K562 (cell line): ENCODE data around the gene C1QTNF2. TPM values are rescaled to one million over a fixed set of nuclear protein-coding genes. Genes with fewer than 3 reads are reported as not detected.

Source experiments
- ARHGAP35 ChIP-seq: fragments of 450-650 bp; IDR thresholded peaks from 2 replicates; pipeline ENCODE4 v1.6.1; 2018; ENCODE audit not compliant: partially characterized antibody
- E2F3 ChIP-seq: fragments of 250-450 bp; sonication (Bioruptor Pico); IDR thresholded peaks from 2 replicates; pipeline ENCODE4 v1.4.0; 2020; ENCODE audit warnings: mild to moderate bottlenecking
- FOSL1 ChIP-seq: fragments of 200-800 bp; sonication (Bioruptor generic); conservative IDR thresholded peaks from 2 replicates; pipeline ENCODE4 v1.6.1; 2016; ENCODE audit warnings: missing genetic modification characterization, missing compliant biosample characterization
- GTF2F1 ChIP-seq: IDR thresholded peaks from 2 replicates; pipeline ENCODE4 v1.6.1; 2011; ENCODE audit warnings: low read depth, low read length, improper control_type of control experiment
- GTF3C2 ChIP-seq: IDR thresholded peaks from 3 replicates; pipeline ENCODE4 v1.6.1; 2011; ENCODE audit warnings: borderline replicate concordance, mild to moderate bottlenecking, moderate library complexity; ENCODE audit not compliant: insufficient read length; ENCODE audit errors: extremely low read depth
- HINFP ChIP-seq: fragments of 450-650 bp; conservative IDR thresholded peaks from 2 replicates; pipeline ENCODE4 v1.6.1; 2016; ENCODE audit warnings: missing genetic modification characterization, low read depth, mild to moderate bottlenecking, control low read depth, missing compliant biosample characterization
- HNRNPH1 ChIP-seq: fragments of 200-400 bp; formaldehyde crosslinking; optimal IDR thresholded peaks from 2 replicates; pipeline ENCODE3; 2017; ENCODE audit warnings: low read depth, mild to moderate bottlenecking, low read length, moderate library complexity
- HOXB6 ChIP-seq: fragments of 250-450 bp; sonication (Bioruptor Pico); IDR thresholded peaks from 2 replicates; pipeline ENCODE4 v1.5.1; 2022; ENCODE audit warnings: mild to moderate bottlenecking, borderline replicate concordance
- IFI16 ChIP-seq: fragments of 250-450 bp; sonication (Bioruptor Pico); IDR thresholded peaks from 2 replicates; pipeline ENCODE4 v2.1.2; 2022; ENCODE audit warnings: mild to moderate bottlenecking, inconsistent platforms
- KLF1 ChIP-seq: fragments of 450-650 bp; IDR thresholded peaks from 2 replicates; pipeline ENCODE4 v1.6.1; 2016; ENCODE audit warnings: missing genetic modification characterization, missing compliant biosample characterization
- RFX5 ChIP-seq: IDR thresholded peaks from 2 replicates; pipeline ENCODE4 v1.6.1; 2011; ENCODE audit warnings: low read depth, mild to moderate bottlenecking, improper control_type of control experiment, low read length
- SMAD3 ChIP-seq: fragments of 450-650 bp; formaldehyde crosslinking; conservative IDR thresholded peaks from 2 replicates; pipeline ENCODE4 v1.4.0; 2020; ENCODE audit warnings: mild to moderate bottlenecking
- TAF9B ChIP-seq: fragments of 450-650 bp; IDR thresholded peaks from 2 replicates; pipeline ENCODE4 v1.6.1; 2018; ENCODE audit warnings: mild to moderate bottlenecking; ENCODE audit not compliant: partially characterized antibody
- TCF3 ChIP-seq: sonication (generic); formaldehyde crosslinking; IDR thresholded peaks from 2 replicates; pipeline ENCODE4 v1.4.0; 2020; ENCODE audit warnings: mild to moderate bottlenecking, missing genetic modification reagents
- ZBTB17 ChIP-seq: fragments of 450-650 bp; formaldehyde crosslinking; IDR thresholded peaks from 2 replicates; pipeline ENCODE4 v1.4.0; 2020; ENCODE audit warnings: mild to moderate bottlenecking
- ZNF184 ChIP-seq: sonication (generic); formaldehyde crosslinking; IDR thresholded peaks from 2 replicates; pipeline ENCODE4 v1.5.0; 2020; ENCODE audit warnings: missing genetic modification reagents
- ZNF23 ChIP-seq: fragments of 250-450 bp; sonication (Bioruptor Pico); IDR thresholded peaks from 2 replicates; pipeline ENCODE4 v1.4.0; 2020; ENCODE audit warnings: mild to moderate bottlenecking
- ZNF384 ChIP-seq: IDR thresholded peaks from 2 replicates; pipeline ENCODE4 v1.6.1; 2012; ENCODE audit warnings: low read depth, low read length, improper control_type of control experiment
- ZNF444 ChIP-seq: fragments of 250-450 bp; sonication (Bioruptor Pico); IDR thresholded peaks from 2 replicates; pipeline ENCODE4 v1.4.0; 2020; ENCODE audit warnings: mild to moderate bottlenecking, moderate library complexity
- polyA plus RNA-seq, 8 experiments: library from polyadenylated mRNA; depleted of rRNA in 4 of 8; stranded (reverse) in 5 of 8; unstranded in 3 of 8; fragments of >200 nt; fragmentation: Nextera tagmentation in 2 of 8; fragmentation: Illumina TruSeq in 1 of 8; extraction: Ambion mirVana in 2 of 8; extraction: Trizol in 1 of 8; gene quantifications; 2 replicates each; pipeline versions ENCODE4 v1.2.1 to v1.2.3, GENCODE V29; 2011 to 2014; ENCODE audit warnings: inconsistent platforms in 1 of 8, missing spikeins in 1 of 8
- total RNA-seq, 7 experiments: library from RNA; depleted of rRNA in 6 of 7; stranded (reverse); fragments of >200 nt in 6 of 7; fragmentation: Illumina TruSeq in 2 of 7; extraction: Trizol in 2 of 7; gene quantifications; 2 replicates each; pipeline versions ENCODE4 v1.2.1 to v1.2.3, GENCODE V29; 2011 to 2021; ENCODE audit warnings: low replicate concordance in 1 of 7
- TF ChIP-seq, protein P1 (sequence below): fragments of 250-450 bp; sonication (Bioruptor Pico); IDR thresholded peaks from 2 replicates; pipeline ENCODE4 v1.8.0; 2022; ENCODE audit warnings: inconsistent platforms, mild to moderate bottlenecking, moderate library complexity, borderline replicate concordance
- TF ChIP-seq, protein P2 (sequence below): fragments of 150-350 bp; IDR thresholded peaks from 2 replicates; pipeline ENCODE4 v1.6.1; 2014; ENCODE audit warnings: low read depth, mild to moderate bottlenecking, low read length, borderline replicate concordance

The C1QTNF2 gene
- total and polyA plus RNA-seq, 9 of the 15 experiments (the other 6 are each of a cell fraction or from before 2014, with no cell fraction given) = not detected

DNA sequence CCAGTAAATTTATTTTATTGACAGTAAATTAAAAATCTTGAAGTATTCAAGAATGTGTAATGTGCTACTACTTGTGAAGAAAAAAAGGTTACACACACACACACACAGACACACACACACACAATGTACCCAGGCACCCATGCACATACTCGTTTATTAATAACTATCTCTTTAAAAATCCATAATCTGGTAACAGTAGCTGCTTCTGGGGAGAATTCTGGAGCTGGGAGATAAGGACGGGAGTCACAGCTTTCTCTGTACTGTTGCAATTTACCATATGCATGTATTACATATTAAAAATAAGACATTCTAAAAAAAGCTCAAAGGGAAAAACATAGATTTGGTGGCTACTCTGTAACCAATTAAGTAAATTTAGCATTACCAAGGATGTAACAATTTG is 7.9 kb upstream of the C1QTNF2 start (continued):
- TF ChIP-seq GTF3C2 (no peak), SMAD3 (CRISPR knock-in tag) (no peak), ZNF184 (CRISPR knock-in tag) (no peak), HNRNPH1 (no peak), ZNF384 (no peak), ZBTB17 (CRISPR knock-in tag) (no peak), IFI16 (CRISPR knock-in tag) (no peak), RFX5 (no peak), HOXB6 (CRISPR knock-in tag) (no peak), E2F3 (CRISPR knock-in tag) (no peak), ZNF444 (CRISPR knock-in tag) (no peak), TAF9B (no peak), ZNF23 (CRISPR knock-in tag) (no peak), TCF3 (CRISPR knock-in tag) (peak; percentile 85), KLF1 (tag) (no peak), ARHGAP35 (no peak), FOSL1 (tag) (0 out of 2 replicates have a peak, but pooled peaks have one; percentile 15), HINFP (tag) (no peak), GTF2F1 (no peak)
- TF ChIP-seq, protein P1, sequence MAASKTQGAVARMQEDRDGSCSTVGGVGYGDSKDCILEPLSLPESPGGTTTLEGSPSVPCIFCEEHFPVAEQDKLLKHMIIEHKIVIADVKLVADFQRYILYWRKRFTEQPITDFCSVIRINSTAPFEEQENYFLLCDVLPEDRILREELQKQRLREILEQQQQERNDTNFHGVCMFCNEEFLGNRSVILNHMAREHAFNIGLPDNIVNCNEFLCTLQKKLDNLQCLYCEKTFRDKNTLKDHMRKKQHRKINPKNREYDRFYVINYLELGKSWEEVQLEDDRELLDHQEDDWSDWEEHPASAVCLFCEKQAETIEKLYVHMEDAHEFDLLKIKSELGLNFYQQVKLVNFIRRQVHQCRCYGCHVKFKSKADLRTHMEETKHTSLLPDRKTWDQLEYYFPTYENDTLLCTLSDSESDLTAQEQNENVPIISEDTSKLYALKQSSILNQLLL (CRISPR knock-in tag) = no peak
- TF ChIP-seq, protein P2, sequence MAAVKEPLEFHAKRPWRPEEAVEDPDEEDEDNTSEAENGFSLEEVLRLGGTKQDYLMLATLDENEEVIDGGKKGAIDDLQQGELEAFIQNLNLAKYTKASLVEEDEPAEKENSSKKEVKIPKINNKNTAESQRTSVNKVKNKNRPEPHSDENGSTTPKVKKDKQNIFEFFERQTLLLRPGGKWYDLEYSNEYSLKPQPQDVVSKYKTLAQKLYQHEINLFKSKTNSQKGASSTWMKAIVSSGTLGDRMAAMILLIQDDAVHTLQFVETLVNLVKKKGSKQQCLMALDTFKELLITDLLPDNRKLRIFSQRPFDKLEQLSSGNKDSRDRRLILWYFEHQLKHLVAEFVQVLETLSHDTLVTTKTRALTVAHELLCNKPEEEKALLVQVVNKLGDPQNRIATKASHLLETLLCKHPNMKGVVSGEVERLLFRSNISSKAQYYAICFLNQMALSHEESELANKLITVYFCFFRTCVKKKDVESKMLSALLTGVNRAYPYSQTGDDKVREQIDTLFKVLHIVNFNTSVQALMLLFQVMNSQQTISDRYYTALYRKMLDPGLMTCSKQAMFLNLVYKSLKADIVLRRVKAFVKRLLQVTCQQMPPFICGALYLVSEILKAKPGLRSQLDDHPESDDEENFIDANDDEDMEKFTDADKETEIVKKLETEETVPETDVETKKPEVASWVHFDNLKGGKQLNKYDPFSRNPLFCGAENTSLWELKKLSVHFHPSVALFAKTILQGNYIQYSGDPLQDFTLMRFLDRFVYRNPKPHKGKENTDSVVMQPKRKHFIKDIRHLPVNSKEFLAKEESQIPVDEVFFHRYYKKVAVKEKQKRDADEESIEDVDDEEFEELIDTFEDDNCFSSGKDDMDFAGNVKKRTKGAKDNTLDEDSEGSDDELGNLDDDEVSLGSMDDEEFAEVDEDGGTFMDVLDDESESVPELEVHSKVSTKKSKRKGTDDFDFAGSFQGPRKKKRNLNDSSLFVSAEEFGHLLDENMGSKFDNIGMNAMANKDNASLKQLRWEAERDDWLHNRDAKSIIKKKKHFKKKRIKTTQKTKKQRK = no peak
